Mucosa of stomach (tissue), 1 donor: ENCODE results near the gene KIFC3.

Experiments used
- H3K27me3 ChIP-seq: one replicate; pipeline ENCODE4 v1.7.0; 2013; ENCODE audit warnings: mild to moderate bottlenecking, low read length; ENCODE audit not compliant: control insufficient read depth, insufficient read depth
- H3K36me3 ChIP-seq: one replicate; pipeline ENCODE4 v1.7.0; 2013; ENCODE audit warnings: low read length; ENCODE audit not compliant: control insufficient read depth, insufficient read depth
- H3K4me1 ChIP-seq: one replicate; pipeline ENCODE4 v1.7.0; 2013; ENCODE audit warnings: mild to moderate bottlenecking, low read length; ENCODE audit not compliant: control insufficient read depth, insufficient read depth
- H3K4me3 ChIP-seq: one replicate; pipeline ENCODE4 v1.7.0; 2013; ENCODE audit warnings: low read length
- H3K9ac ChIP-seq: one replicate; pipeline ENCODE4 v1.7.0; 2013; ENCODE audit warnings: mild to moderate bottlenecking, low read length, moderate library complexity
- H3K9me3 ChIP-seq: one replicate; pipeline ENCODE4 v1.7.0; 2013; ENCODE audit warnings: mild to moderate bottlenecking, low read length, moderate library complexity; ENCODE audit not compliant: control insufficient read depth
- donor health status: Pancreatic carcinoma.

Gene KIFC3

DNA sequence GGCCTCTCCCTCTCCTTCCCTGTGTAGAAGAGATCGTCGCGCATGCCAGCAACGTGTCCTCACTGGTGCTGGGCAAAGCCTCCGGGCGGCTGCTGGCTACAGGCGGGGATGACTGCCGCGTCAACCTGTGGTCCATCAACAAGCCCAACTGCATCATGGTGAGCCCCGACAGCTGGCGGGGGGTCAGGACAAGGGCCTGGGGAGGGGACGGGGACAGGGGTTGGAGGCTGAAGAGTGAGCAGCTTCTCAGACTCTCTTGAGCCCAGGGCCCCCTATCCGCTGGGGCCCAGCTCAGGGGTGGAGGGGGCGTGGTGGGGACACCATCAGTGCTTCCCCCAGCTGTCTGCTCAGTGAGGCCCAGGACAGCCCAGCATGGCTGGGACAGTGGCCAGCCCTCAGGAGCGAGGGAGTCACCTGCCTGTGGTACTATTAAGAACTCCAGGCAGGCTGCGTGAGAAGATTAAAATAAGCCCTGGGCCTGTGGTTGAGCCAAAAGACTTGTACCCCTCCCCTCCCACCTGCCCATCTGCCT is 60.6 kb downstream of the KIFC3 start:
- no peak overlapping the region for H3K4me3 ChIP-seq
- H3K4me1 ChIP-seq: peaks cover 9% of the 10 kb centered on the region
- H3K27me3 ChIP-seq: no peaks in the 10 kb centered on the region
- no peaks in the 10 kb centered on the region for H3K36me3 ChIP-seq
- H3K9me3 ChIP-seq: no peaks in the 10 kb centered on the region
- no peak overlapping the region for H3K9ac ChIP-seq

- Histone ChIP-seq H3K36me3 (no peaks in the 10 kb centered on the region), H3K4me1 (peaks cover 14% of the 10 kb centered on the region), H3K27me3 (no peaks in the 10 kb centered on the region), H3K4me3 (no peak overlapping the region), H3K9ac (no peak overlapping the region), H3K9me3 (no peaks in the 10 kb centered on the region)
Measured at GRCh38 chr16:57740423-57741071, 61.7 kb downstream of the KIFC3 start.

DNA sequence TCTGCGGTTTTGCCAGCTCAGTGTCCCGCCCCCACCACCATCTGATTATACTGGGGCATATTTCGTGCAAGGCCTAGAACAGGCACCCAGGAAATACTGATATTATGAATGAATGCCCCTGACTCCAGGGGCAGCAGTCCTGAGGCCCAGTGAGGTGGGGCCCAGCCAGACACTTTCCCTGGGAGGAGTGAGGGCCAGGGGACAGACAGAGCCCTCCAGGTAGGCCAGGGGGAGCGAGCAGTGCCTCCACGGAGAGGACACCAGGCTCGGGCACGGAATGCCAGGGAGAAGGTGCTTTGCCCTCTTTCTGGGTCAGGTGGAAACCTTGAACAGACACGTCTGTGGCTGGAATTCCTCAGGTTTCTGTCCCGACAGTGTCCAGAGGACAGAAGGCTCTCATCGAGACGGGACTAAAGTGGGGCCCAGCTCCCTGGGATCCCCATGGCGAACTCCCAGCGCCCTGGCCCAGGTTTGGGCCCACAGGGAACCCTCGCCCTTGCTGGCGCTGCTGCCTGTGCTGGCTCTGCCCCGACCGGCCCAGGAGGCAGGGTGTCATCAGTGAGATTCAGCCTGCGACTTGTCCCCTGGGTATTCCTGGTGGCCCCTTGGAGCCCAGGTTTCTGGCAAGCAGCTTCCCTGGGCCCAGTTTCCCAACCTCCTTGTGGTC is 62.4 kb downstream of the KIFC3 start:
- no peaks in the 10 kb centered on the region for H3K36me3 ChIP-seq
- H3K9me3 ChIP-seq: no peaks in the 10 kb centered on the region
- no peaks in the 10 kb centered on the region for H3K27me3 ChIP-seq
- no peak overlapping the region for H3K4me3 ChIP-seq
- H3K9ac ChIP-seq: no peak overlapping the region
- peaks cover 14% of the 10 kb centered on the region for H3K4me1 ChIP-seq

DNA sequence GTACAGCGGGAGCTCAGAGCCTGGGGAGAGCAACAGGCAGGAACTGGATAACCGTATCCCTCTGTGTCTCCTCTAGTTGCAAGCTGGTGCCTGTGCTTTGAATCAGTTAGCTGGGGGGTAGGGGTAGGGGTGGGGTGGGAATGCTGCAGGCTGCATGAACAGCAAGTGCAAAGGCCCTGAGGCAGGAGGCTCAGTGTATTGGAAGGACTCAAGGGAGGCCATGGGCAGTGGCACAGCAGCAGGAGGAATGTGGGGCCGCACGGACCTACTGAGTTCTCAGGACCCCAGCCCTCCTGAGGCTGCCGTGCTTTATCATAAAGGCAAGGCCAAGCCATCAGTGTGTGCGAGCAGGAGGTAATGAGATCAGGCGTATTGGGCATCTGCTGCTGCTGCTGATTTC is 63.4 kb downstream of the KIFC3 start:
- H3K4me3 ChIP-seq: no peak overlapping the region
- no peaks in the 10 kb centered on the region for H3K36me3 ChIP-seq
- H3K9ac ChIP-seq: no peak overlapping the region
- H3K27me3 ChIP-seq: no peaks in the 10 kb centered on the region
- no peaks in the 10 kb centered on the region for H3K9me3 ChIP-seq
- H3K4me1 ChIP-seq: peaks cover 20% of the 10 kb centered on the region

DNA sequence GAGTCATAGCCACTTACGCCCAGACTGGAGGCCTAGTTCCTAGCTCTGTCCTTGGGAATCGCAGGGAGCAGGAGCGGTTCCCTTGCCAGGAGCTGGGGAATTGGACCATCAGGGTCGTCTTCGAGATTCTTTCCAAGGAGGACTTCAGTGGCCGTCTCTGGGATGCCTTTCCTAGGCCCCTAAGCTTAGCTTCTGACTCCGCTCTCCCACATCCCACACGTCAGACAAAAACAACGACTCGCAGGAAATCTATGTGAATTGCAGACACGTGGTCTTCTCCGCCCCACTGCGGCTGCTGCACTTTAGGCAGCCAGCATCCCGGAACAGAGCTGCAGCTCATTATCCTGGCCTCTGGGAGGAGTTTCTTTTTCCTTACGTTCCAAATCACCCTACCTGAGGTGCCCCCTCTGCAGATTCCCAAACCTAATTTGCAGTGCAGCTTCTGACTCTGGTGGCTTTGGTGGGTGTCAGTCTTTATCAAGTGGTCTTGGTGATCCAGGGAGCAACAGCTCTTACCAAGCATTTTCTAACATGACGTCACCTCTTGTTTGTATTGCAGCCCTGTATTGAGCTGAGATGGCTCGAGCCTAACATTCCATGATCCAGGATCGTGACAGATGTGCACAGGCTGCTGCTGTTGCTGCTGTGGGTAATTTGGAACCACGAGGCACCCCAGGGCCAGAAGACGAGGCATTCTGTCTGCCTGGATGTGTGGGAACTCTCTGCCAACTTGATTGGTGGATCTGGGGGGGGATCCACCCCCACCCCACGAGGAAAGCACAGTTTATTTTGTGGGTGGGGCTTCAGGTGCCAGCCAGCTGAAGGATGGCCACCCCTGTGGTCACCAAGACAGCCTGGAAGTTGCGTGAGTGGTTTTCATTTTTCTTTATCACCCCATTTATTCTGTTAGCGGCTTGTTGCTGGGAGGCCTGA is 65.6 kb downstream of the KIFC3 start:
- no peaks in the 10 kb centered on the region for H3K27me3 ChIP-seq
- H3K36me3 ChIP-seq: no peaks in the 10 kb centered on the region
- peaks cover 20% of the 10 kb centered on the region for H3K4me1 ChIP-seq
- peak overlapping the region; percentile 71 for H3K9ac ChIP-seq
- no peaks in the 10 kb centered on the region for H3K9me3 ChIP-seq
- peak overlapping the region; percentile 45 for H3K4me3 ChIP-seq

GRCh38 chr16:57735755-57736418 is 66.4 kb downstream of the KIFC3 start, which contains the start of gene KATNB1:
Gene KATNB1 (plus strand): TSS chr16:57735770. CDS start chr16:57737244, 1,474 bp downstream.
- Histone ChIP-seq H3K4me3 (peak within 1 kb of the TSS; percentile 90), H3K4me1 (peaks cover 20% of the 10 kb centered on the region), H3K9ac (peak within 1 kb of the TSS; percentile 94), H3K9me3 (no peaks in the 10 kb centered on the region), H3K27me3 (no peaks in the 10 kb centered on the region), H3K36me3 (no peaks in the 10 kb centered on the region)

DNA sequence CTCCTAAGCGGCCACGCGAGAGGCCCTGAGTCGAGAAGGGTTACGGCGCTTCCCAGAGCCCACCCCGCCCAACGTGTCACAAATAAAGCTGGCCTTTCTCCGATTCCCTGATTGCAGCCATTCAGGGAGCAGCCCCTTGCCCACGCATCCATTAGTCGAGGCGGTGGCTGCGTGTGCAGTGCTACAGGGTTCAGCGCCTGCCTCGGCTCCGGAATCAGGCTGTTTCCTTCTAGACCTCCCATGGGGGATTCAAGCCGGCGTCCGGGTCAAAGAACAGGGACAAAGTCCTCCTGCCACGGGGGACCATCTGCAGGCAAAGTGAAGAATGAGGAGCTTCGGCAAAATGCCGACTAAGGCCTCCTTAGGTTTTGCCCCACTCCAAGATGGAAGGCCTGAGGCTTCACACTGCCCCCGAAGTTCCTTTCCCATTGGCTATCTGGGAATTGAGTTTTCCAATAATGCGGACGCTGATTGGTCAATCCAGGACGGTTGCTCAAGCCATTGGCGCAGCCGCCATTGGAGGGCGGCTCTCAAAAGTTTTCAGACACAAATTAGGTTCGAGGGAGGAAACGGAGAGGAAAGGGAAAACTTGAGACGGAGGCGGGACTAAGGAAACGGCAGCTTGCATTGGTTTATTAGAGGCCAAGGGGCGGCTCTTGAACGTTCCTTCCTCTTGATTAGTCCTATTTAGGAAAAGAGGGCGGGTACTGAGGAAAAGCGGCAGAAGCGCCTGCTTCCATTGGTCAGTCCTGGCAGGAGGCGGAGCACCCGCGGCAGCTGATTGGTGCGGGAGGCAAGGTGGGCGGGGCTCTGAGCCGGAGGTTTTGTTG is 67.2 kb downstream of the KIFC3 start:
- H3K9ac ChIP-seq: peak overlapping the region; percentile 94
- peaks cover 20% of the 10 kb centered on the region for H3K4me1 ChIP-seq
- no peaks in the 10 kb centered on the region for H3K36me3 ChIP-seq
- H3K4me3 ChIP-seq: peak overlapping the region; percentile 90
- no peaks in the 10 kb centered on the region for H3K27me3 ChIP-seq
- H3K9me3 ChIP-seq: no peaks in the 10 kb centered on the region

DNA sequence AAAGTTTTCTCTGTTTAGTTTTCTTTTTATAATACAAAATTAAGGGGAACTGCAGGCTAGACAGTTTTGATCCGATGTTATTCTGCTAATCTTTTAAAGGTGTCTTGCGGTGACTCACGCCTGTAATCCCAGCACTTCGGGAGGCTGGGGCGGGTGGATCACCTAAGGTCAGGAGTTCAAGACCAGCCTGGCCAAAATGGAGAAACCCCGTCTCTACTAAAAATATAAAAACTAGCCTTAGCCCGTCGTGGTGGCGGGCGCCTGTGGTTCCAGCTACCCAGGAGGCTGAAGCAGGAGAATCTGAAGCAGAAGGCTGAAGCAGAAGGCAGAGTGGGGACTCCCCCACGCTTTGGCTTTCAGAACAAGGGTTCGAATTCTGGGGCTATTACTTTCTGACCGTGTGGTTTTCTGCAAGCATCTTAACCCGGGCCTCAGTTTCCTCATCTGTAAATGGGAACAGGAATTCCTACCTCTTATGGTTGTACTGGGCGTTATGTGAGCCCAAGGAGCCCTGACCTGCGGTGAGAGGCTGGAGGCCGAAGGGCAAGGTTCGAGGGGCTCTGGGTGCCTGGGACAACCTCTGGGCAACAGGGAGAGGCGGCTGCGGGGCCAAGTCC is 67.9 kb downstream of the KIFC3 start:
- Histone ChIP-seq H3K9me3 (no peaks in the 10 kb centered on the region), H3K36me3 (no peaks in the 10 kb centered on the region), H3K9ac (peak overlapping the region; percentile 94), H3K27me3 (no peaks in the 10 kb centered on the region), H3K4me1 (peaks cover 20% of the 10 kb centered on the region), H3K4me3 (peak overlapping the region; percentile 90)

DNA sequence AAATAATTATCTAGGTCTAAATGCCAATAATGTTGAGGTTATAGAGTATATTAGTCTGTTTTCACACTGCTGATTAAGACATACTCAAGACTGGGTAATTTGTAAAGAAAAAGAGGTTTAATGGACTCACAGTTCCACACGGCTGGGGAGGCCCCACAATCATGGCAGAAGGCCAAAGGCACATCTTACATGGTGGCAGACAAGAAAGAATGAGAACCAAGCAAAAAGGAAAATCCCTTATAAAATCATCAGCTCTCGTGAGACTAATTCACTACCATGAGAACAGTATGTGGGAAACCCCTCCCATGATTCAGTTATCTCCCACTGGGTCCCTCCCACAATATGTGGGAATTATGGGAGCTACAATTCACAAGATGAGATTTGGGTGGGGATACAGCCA is 69.6 kb downstream of the KIFC3 start:
- Histone ChIP-seq H3K4me1 (peaks cover 20% of the 10 kb centered on the region), H3K36me3 (no peaks in the 10 kb centered on the region), H3K9me3 (no peaks in the 10 kb centered on the region), H3K27me3 (no peaks in the 10 kb centered on the region), H3K4me3 (no peak overlapping the region), H3K9ac (no peak overlapping the region)

- Histone ChIP-seq H3K4me3 (no peak overlapping the region), H3K27me3 (no peaks in the 10 kb centered on the region), H3K36me3 (no peaks in the 10 kb centered on the region), H3K9me3 (no peaks in the 10 kb centered on the region), H3K4me1 (peaks cover 14% of the 10 kb centered on the region), H3K9ac (no peak overlapping the region)
Measured at GRCh38 chr16:57732037-57732436, 70.3 kb downstream of the KIFC3 start.
